Measurements from ENCODE around the gene POU6F2. TPM values are rescaled to one million over a fixed set of nuclear protein-coding genes. Genes with fewer than 3 reads are reported as not detected.

Gene POU6F2
- total and polyA plus RNA-seq, 9 of the 15 experiments (the other 6 are each of a cell fraction or from before 2014, with no cell fraction given): 0.29 to 1.5 (median 0.96) TPM

DNA sequence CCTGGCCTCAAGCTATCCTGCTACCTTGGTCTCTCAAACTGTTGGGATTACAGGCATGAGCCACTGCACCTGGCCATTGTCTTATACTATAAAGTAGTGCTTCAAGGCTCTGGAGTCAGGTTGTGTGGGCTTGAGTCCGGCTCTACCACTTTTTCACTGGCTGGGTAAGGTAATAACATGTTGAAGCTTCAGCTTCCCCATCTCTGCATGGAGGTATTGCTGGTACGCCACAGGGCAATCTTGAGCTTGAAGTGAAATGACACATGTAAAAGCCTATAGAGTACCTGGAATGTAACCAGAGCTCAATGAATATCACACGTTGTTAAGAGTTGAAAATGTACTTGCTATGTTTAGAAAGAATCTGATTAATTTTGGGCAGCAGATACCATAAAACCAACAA, 120.8 kb downstream of the POU6F2 start (continued):
- TF ChIP-seq, protein P1, sequence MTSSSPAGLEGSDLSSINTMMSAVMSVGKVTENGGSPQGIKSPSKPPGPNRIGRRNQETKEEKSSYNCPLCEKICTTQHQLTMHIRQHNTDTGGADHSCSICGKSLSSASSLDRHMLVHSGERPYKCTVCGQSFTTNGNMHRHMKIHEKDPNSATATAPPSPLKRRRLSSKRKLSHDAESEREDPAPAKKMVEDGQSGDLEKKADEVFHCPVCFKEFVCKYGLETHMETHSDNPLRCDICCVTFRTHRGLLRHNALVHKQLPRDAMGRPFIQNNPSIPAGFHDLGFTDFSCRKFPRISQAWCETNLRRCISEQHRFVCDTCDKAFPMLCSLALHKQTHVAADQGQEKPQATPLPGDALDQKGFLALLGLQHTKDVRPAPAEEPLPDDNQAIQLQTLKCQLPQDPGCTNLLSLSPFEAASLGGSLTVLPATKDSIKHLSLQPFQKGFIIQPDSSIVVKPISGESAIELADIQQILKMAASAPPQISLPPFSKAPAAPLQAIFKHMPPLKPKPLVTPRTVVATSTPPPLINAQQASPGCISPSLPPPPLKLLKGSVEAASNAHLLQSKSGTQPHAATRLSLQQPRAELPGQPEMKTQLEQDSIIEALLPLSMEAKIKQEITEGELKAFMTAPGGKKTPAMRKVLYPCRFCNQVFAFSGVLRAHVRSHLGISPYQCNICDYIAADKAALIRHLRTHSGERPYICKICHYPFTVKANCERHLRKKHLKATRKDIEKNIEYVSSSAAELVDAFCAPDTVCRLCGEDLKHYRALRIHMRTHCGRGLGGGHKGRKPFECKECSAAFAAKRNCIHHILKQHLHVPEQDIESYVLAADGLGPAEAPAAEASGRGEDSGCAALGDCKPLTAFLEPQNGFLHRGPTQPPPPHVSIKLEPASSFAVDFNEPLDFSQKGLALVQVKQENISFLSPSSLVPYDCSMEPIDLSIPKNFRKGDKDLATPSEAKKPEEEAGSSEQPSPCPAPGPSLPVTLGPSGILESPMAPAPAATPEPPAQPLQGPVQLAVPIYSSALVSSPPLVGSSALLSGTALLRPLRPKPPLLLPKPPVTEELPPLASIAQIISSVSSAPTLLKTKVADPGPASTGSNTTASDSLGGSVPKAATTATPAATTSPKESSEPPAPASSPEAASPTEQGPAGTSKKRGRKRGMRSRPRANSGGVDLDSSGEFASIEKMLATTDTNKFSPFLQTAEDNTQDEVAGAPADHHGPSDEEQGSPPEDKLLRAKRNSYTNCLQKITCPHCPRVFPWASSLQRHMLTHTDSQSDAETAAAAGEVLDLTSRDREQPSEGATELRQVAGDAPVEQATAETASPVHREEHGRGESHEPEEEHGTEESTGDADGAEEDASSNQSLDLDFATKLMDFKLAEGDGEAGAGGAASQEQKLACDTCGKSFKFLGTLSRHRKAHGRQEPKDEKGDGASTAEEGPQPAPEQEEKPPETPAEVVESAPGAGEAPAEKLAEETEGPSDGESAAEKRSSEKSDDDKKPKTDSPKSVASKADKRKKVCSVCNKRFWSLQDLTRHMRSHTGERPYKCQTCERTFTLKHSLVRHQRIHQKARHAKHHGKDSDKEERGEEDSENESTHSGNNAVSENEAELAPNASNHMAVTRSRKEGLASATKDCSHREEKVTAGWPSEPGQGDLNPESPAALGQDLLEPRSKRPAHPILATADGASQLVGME (CRISPR knock-in tag; IDR thresholded peaks at IDR 0.05): no peak
- TF ChIP-seq SETDB1 (IDR thresholded peaks at IDR 0.05; ENCODE audit: low read length) (no peak), ZNF3 (CRISPR knock-in tag; IDR thresholded peaks at IDR 0.05) (no peak), CAMTA2 (CRISPR knock-in tag; conservative IDR thresholded peaks at IDR 0.05) (no peak), KLF1 (tag; IDR thresholded peaks at IDR 0.05) (no peak), ZNF311 (CRISPR knock-in tag; IDR thresholded peaks at IDR 0.05) (no peak), ELF2 (CRISPR knock-in tag; IDR thresholded peaks at IDR 0.05) (no peak), XRCC3 (IDR thresholded peaks at IDR 0.05) (no peak), TFAM (CRISPR knock-in tag; conservative IDR thresholded peaks at IDR 0.05) (no peak), CBX2 (IDR thresholded peaks at IDR 0.05; ENCODE audit: insufficient read depth, low read length, poor library complexity, severe bottlenecking) (no peak), ZFP30 (CRISPR knock-in tag; IDR thresholded peaks at IDR 0.05; ENCODE audit: borderline replicate concordance) (no peak)
- TF ChIP-seq, protein P2, sequence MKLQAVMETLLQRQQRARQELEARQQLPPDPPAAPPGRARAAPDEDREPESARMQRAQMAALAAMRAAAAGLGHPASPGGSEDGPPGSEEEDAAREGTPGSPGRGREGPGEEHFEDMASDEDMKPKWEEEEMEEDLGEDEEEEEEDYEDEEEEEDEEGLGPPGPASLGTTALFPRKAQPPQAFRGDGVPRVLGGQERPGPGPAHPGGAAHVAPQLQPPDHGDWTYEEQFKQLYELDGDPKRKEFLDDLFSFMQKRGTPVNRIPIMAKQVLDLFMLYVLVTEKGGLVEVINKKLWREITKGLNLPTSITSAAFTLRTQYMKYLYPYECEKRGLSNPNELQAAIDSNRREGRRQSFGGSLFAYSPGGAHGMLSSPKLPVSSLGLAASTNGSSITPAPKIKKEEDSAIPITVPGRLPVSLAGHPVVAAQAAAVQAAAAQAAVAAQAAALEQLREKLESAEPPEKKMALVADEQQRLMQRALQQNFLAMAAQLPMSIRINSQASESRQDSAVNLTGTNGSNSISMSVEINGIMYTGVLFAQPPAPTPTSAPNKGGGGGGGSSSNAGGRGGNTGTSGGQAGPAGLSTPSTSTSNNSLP (IDR thresholded peaks at IDR 0.05; ENCODE audit: borderline replicate concordance, low read depth, low read length): no peak
